ENCODE results near the gene SLC12A1. TPM values are rescaled to one million over a fixed set of nuclear protein-coding genes. Genes with fewer than 3 reads are reported as not detected.

SLC12A1 gene
- total RNA-seq, 1 experiment from 2014 or later: 0.15 TPM

- ChIA-PET POLR2A (no interaction called here), CTCF (no interaction called here)
- Mint-ChIP-seq H3K9me3 (no peaks in the 10 kb centered on the region), H3K27me3 (ENCODE audit: low read depth) (no peaks in the 10 kb centered on the region), H3K36me3 (no peaks in the 10 kb centered on the region), H3K27ac (no peak overlapping the region), H3K4me3 (no peak overlapping the region), H3K4me1 (peaks cover 55% of the 10 kb centered on the region)
- DNase-seq (ENCODE audit: low spot score): no peak
- ATAC-seq: no peak
- TF ChIP-seq GTF2I (CRISPR knock-in tag; conservative IDR thresholded peaks at IDR 0.05): no peak
- TF ChIP-seq TEAD4 (CRISPR knock-in tag; IDR thresholded peaks at IDR 0.05): no peak
- no peak for TF ChIP-seq HMGA2 (CRISPR knock-in tag; IDR thresholded peaks at IDR 0.05)
- TF ChIP-seq CDX4 (CRISPR knock-in tag; IDR thresholded peaks at IDR 0.05; ENCODE audit: borderline replicate concordance): no peak
- no peak for TF ChIP-seq ZBTB21 (CRISPR knock-in tag; IDR thresholded peaks at IDR 0.05; ENCODE audit: borderline replicate concordance)
- TF ChIP-seq PRRX2 (CRISPR knock-in tag; IDR thresholded peaks at IDR 0.05): no peak
- no peak for TF ChIP-seq CREB1 (CRISPR knock-in tag; IDR thresholded peaks at IDR 0.05)
- no peak for TF ChIP-seq SMAD4 (CRISPR knock-in tag; IDR thresholded peaks at IDR 0.05)
- no peak for TF ChIP-seq SMAD3 (CRISPR knock-in tag; IDR thresholded peaks at IDR 0.05; ENCODE audit: borderline replicate concordance)
- no peak for TF ChIP-seq E2F1 (CRISPR knock-in tag; IDR thresholded peaks at IDR 0.05)
- TF ChIP-seq NFYB (CRISPR knock-in tag; conservative IDR thresholded peaks at IDR 0.05; ENCODE audit: low read depth): no peak
- TF ChIP-seq AR (CRISPR knock-in tag; IDR thresholded peaks at IDR 0.05): no peak
- TF ChIP-seq, protein P1, sequence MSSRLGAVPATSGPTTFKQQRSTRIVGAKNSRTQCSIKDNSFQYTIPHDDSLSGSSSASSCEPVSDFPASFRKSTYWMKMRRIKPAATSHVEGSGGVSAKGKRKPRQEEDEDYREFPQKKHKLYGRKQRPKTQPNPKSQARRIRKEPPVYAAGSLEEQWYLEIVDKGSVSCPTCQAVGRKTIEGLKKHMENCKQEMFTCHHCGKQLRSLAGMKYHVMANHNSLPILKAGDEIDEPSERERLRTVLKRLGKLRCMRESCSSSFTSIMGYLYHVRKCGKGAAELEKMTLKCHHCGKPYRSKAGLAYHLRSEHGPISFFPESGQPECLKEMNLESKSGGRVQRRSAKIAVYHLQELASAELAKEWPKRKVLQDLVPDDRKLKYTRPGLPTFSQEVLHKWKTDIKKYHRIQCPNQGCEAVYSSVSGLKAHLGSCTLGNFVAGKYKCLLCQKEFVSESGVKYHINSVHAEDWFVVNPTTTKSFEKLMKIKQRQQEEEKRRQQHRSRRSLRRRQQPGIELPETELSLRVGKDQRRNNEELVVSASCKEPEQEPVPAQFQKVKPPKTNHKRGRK (CRISPR knock-in tag; IDR thresholded peaks at IDR 0.05; ENCODE audit: borderline replicate concordance): no peak
- TF ChIP-seq OVOL2 (CRISPR knock-in tag; IDR thresholded peaks at IDR 0.05; ENCODE audit: borderline replicate concordance): no peak
- no peak for TF ChIP-seq ZNF263 (CRISPR knock-in tag; IDR thresholded peaks at IDR 0.05; ENCODE audit: low read depth)
- no peak for TF ChIP-seq NFE2L1 (CRISPR knock-in tag; IDR thresholded peaks at IDR 0.05)
- TF ChIP-seq GABPB1 (CRISPR knock-in tag; IDR thresholded peaks at IDR 0.05): no peak
- no peak for TF ChIP-seq MXD4 (CRISPR knock-in tag; IDR thresholded peaks at IDR 0.05; ENCODE audit: borderline replicate concordance)
Observed at GRCh38 chr15:48265135-48265534, 59.0 kb downstream of the SLC12A1 start.

GRCh38 chr15:48266024-48266689 is 60.1 kb downstream of the SLC12A1 start:
- Mint-ChIP-seq H3K9me3 (no peaks in the 10 kb centered on the region), H3K4me1 (peaks cover 55% of the 10 kb centered on the region), H3K27me3 (ENCODE audit: low read depth) (no peaks in the 10 kb centered on the region), H3K36me3 (no peaks in the 10 kb centered on the region), H3K27ac (no peak overlapping the region), H3K4me3 (no peak overlapping the region)
- ChIA-PET POLR2A (no interaction called here), CTCF (no interaction called here)
- ATAC-seq: no peak
- DNase-seq (ENCODE audit: low spot score): no peak
- no peak for TF ChIP-seq IRF2 (CRISPR knock-in tag; IDR thresholded peaks at IDR 0.05; ENCODE audit: borderline replicate concordance, low read depth)
- no peak for TF ChIP-seq ELF4 (CRISPR knock-in tag; IDR thresholded peaks at IDR 0.05; ENCODE audit: low read depth)
- TF ChIP-seq, protein P2, sequence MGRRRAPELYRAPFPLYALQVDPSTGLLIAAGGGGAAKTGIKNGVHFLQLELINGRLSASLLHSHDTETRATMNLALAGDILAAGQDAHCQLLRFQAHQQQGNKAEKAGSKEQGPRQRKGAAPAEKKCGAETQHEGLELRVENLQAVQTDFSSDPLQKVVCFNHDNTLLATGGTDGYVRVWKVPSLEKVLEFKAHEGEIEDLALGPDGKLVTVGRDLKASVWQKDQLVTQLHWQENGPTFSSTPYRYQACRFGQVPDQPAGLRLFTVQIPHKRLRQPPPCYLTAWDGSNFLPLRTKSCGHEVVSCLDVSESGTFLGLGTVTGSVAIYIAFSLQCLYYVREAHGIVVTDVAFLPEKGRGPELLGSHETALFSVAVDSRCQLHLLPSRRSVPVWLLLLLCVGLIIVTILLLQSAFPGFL (CRISPR knock-in tag; IDR thresholded peaks at IDR 0.05; ENCODE audit: borderline replicate concordance): no peak
- TF ChIP-seq ARID4B (CRISPR knock-in tag; IDR thresholded peaks at IDR 0.05; ENCODE audit: borderline replicate concordance): no peak
- no peak for TF ChIP-seq FOXP1 (CRISPR knock-in tag; IDR thresholded peaks at IDR 0.05; ENCODE audit: borderline replicate concordance)
- TF ChIP-seq NFE2L1 (CRISPR knock-in tag; IDR thresholded peaks at IDR 0.05): no peak
- no peak for TF ChIP-seq ZMAT4 (CRISPR knock-in tag; IDR thresholded peaks at IDR 0.05)

All from WTC11 (cell line).